ENCODE measurements around the gene TTBK2.

GRCh38 chr15:42735382-42736165 is 185.0 kb downstream of the TTBK2 start:
- no peak for TF ChIP-seq SMC3 (IDR thresholded peaks at IDR 0.05; ENCODE audit: low read depth, low read length)
- no peak for TF ChIP-seq CTCF (IDR thresholded peaks at IDR 0.05)
- TF ChIP-seq EP300 (IDR thresholded peaks at IDR 0.05; ENCODE audit: borderline replicate concordance in 1 of 2, low read depth in 1 of 2, low read length in 1 of 2) = no peak
- TF ChIP-seq USF2 (IDR thresholded peaks at IDR 0.05; ENCODE audit: borderline replicate concordance, low read depth, low read length) = no peak
- no peak for TF ChIP-seq NRF1 (IDR thresholded peaks at IDR 0.05; ENCODE audit: low read depth, low read length)
- no peak for TF ChIP-seq ELF1 (IDR thresholded peaks at IDR 0.05)
- TF ChIP-seq SIN3A (IDR thresholded peaks at IDR 0.05; ENCODE audit: borderline replicate concordance, low read depth, low read length) = no peak
- TF ChIP-seq TAF1 (IDR thresholded peaks at IDR 0.05; ENCODE audit: borderline replicate concordance, low read depth, low read length) = no peak
- no peak for TF ChIP-seq EZH2phosphoT487 (IDR thresholded peaks at IDR 0.05; ENCODE audit: borderline replicate concordance, low read depth)
- TF ChIP-seq REST (IDR thresholded peaks at IDR 0.05; ENCODE audit: low read depth, low read length) = no peak
- TF ChIP-seq USF1 (IDR thresholded peaks at IDR 0.05; ENCODE audit: borderline replicate concordance, low read depth) = no peak

Measured in SK-N-SH (cell line).